Activated CD4-positive, alpha-beta T cell treated with anti-CD3 and anti-CD28 coated beads, Interleukin-2, Interleukin-4, amounts not matched to agents 100 ng/mL and 50 ng/mL, durations not matched to agents 16 hours and 8 hours (primary cell): Measurements from ENCODE around the gene NKPD1.

Experiments
- DNase-seq: peaks from one replicate; pipeline ENCODE4 v3.0.0-alpha.2; 2020; ENCODE audit warnings: low spot score

Gene NKPD1

GRCh38 chr19:45154064-45154827, 6.5 kb downstream of the NKPD1 start:
- DNase-seq = no peak

DNA sequence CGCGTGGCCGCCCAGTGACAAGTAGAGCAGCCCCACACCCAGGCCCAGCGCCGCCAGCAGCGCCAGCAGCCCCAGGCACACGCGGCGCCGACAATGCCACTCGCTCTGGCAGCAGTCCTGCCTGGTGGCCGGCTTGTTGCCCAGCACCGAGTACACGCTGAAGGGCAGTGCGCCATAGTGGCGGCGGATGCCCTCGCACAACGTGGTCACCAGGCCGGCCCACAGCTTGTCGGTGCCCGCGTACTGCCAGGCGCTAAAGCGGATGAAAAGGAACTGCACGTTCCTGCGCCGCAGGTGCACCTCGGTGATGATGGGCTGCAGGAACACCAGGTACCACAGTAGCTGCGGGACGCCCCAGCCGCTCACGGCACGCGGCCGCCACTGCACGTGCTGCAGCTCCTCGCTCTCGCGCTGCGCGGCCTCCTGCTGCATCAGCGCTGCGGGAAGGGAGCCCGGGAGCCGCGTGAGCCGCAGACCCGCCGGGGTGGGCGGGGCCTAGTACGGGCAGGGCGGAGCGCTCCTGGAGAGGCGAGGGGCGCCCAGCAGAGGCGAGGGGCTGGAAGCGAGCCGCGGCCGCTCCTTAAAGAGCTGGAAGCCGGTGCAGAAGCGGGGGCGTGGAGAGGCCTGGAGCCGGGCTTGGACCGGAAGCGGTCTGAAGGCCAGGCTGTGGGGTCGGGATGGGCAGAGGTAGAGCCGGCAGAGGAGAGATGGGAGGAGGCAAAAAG, 7.3 kb downstream of the NKPD1 start:
- DNase-seq = no peak

DNA sequence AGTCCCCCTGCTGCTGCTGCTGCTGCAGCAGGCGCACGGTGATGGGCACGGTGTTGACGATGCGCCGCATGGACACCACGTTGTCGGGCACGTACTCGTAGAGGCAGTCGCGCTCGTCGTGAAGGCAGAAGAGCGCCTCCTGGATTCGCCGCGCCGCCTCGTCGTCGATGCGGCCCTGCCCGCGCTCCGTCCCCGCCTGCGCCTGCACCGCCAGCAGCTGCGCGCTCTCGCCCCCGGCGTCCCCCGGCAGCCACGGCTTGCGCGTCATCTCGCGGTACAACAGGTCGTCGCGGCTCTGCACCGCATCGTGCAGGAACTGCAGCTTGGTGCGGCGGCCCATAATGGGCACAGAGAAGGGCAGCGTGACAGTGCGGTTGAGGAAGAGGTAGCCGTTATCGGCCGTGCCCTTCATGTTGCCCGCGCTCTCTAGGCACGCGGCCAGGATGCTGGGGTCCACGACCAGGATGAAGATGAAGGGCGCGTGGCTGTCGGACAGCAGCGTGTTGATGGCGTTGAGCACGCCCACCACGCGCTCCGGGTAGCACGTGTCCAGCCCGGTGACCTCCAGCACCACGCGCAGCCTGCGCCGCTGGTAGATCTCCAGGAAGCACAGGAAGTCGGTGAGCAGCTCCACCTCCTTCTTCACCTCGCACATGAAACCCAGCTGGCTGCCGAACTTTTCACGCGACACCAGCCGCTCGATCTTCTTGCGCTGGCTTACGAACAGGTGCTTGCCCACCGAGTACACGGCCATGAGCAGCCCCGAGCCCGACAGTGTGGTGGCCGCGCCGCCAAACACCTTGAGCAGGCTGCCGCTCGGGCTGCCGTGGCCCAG, 8.1 kb downstream of the NKPD1 start:
- DNase-seq = peak; percentile 39

GRCh38 chr19:45151821-45152503, 8.8 kb downstream of the NKPD1 start:
- no peak for DNase-seq

GRCh38 chr19:45151320-45151719, 9.5 kb downstream of the NKPD1 start:
- DNase-seq = no peak

DNA sequence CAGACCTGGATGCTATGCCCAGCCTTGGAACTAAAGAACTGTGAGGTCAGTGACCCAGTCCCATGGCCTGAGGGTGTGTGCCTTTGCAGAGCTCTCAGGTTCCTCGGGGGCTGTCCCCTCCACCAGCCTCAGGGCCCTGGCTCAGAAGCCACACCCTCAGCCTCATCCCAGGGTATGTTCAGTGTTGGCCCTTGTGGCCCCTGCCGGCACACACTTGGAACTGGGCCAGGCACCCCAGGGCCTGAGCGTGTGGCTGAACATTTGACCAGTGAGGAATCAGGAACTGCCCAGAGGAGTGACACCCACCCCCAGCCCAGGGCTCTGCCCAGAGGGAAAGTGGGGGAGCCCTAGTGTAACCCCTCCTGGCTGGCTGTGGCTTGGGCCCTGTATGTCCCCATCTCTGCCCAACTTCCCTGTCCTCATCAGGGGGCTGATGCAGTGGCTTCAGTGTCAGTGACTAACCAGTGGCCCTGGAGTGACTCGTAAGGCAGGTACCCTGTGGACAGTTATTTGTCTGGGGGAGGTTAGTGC, 10.0 kb downstream of the NKPD1 start:
- DNase-seq = no peak

DNA sequence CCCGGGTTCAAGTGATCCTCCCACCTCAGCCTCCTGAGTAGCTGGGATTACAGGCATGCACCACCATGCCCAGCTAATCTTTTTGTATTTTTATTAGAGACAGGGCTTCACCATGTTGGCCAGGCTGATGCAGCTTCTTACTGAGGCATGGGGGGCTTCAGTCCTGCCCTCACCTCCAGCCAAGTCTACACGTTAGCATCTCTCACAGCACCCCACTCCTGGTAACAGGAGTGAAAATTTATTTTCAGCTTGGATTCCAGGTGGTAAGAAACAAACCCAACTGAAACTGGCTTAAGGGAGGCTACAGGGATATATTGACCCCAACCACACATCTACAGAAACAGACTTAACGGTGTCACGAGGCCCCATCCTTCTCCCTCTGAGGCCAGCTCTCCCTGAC, 10.6 kb downstream of the NKPD1 start:
- no peak for DNase-seq

DNA sequence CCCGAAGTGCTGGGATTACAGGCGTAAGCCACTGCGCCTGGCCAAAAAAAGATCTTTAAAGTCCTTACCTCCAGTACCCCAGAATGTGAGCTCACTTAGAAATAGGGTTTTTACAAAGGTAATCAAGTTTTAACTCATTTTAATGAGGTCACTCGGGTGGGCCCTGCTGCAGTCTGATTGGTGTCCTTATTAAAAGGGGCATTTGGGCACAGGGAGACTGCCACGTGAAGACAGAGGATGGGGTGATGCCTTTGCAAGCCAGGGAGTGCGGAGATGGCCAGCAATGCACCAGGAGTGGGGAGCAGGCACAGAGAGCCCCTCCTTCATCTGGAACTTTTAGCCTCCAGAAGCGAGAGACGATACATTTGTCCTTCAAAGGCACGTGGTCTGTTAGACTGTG, 11.7 kb downstream of the NKPD1 start:
- DNase-seq = no peak

DNA sequence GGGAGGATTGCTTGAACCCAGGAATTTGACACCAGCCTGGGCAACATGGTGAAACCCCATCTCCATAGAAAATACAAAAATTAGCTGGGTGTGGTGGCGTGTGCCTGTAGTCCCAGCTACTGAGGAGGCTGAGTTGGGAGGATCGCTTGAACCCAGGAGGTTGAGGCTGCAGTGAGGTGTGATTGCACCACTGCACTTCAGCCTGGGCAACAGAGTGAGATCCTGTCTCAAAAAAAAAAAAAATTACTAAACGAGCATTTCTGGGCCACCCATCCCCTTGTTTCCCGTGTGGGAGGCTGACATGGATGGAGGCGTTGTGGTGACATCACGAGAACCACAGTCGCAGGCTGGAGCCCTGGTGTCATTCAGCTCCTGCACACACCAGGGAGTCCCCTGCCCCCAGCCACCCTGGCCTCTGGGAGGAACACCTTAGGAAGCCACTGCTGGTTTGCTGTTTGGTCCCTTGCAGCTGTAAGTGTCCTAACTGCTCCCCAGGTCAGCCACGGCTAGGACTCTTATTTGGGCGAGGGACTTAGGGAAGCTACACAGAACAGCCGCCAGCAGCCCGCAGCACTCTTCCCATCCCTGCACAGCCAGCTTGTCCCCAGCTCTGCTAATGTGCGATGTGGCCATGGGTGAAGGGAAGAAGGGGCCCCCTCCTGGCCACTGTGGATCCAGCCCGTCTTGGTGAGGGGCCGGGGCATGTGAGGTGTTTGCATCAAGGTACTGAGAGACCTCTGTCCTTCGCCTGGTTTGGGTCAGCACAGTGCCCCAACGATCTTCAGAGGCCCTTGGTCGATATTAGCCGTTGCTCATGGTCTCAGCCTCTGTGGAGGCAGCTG, 12.7 kb downstream of the NKPD1 start:
- no peak for DNase-seq

DNA sequence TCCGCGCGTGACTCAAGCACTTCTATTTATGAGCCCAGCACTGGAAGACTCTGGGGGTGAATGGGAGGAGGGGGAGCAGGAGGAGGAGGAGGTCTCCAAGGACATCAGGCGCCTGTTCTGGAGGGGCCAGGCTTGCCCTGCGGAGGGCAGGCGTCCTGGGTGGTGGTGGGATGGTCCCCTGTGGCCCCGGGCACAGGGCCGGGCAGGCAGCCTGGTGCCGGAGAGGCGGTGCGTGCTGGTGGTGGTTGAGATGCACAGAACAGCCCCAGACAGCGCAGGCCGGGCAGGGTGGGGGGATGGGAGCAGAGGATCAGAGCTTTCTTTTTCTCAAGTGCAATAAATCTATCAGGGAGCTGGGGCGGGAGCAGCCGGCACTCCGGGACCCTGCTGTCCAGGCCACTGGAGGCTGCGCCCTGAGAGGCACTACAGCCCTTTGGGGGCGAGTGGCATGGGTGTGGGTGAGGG, 14.0 kb downstream of the NKPD1 start:
- no peak for DNase-seq

GRCh38 chr19:45146251-45146650, 14.5 kb downstream of the NKPD1 start:
- DNase-seq = no peak

DNA sequence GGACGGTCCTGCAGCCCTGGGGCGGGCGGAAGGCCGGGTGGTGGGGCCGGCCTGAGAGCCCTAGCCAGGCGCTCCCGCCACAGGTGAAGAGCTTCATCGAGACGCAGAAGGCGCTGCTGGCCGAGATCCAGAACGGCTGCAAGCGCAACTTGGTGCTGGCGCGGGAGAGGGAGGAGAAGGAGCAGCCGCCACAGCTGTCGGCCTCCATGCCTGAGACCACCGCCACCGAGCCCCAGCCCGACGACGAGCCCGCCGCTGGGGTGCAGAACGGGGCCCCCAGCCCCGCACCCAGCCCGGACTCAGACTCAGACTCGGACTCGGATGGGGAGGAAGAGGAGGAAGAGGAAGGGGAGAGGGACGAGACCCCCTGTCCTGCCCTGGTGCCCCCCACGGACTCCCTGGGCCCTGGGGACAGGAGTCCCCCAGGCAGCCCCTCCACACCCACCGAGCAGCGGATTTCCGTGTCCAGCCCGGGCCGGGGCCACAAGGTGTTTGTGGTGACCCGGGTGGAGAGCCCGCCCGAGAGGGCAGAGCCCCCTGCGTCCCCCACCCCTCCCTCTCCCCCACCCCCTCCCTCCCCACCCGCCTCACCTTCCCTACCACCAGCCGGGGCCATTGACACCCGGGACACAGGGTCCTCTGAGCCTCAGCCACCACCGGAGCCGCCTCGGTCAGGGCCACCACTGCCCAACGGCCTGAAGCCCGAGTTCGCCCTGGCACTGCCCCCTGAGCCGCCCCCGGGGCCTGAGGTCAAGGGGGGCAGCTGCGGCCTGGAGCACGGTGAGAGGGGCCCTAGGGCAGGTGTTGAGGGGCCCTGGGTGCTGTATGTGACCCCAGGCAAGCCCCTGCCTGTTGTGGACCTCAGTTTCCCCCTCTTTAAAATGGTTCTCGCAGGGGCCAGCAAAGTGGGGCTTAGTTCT, 15.3 kb downstream of the NKPD1 start:
- DNase-seq = no peak

DNA sequence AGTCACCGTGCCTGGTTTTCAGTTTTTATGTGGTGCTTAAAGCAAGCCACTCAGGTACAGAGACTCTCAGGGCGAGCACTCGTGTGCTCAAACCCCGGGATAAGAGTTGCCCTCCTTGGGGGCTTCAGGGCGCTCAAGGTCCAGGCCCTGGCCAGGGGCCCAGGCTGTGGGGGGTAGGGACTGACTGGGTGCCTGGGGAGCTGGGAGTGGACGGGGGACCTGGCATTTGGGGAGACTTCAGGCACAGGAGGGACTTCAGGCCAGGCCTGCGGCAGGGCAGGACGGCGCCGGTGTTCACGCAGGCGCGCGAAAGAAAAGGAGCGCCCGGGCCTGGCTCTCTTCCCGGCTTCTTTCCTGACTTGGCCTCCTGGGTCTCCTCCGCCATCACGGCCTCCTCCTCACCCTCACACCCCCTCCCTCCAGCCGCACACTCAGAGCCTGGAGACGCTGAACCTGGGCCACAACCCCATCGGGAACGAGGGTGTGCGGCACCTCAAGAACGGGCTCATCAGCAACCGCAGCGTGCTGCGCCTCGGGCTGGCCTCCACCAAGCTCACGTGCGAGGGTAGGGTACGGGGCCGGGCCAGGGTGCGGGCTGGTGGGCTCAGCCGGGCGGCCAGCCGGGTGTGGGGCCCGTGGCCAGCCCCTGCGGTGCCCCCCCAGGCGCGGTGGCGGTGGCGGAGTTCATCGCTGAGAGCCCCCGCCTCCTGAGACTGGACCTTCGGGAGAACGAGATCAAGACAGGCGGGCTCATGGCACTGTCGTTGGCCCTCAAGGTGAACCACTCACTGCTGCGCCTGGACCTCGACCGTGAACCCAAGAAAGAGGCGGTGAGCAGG, 16.1 kb downstream of the NKPD1 start:
- DNase-seq = no peak

GRCh38 chr19:45142726-45143110, 18.1 kb downstream of the NKPD1 start:
- DNase-seq = no peak

GRCh38 chr19:45142016-45142725, 18.6 kb downstream of the NKPD1 start:
- no peak for DNase-seq

DNA sequence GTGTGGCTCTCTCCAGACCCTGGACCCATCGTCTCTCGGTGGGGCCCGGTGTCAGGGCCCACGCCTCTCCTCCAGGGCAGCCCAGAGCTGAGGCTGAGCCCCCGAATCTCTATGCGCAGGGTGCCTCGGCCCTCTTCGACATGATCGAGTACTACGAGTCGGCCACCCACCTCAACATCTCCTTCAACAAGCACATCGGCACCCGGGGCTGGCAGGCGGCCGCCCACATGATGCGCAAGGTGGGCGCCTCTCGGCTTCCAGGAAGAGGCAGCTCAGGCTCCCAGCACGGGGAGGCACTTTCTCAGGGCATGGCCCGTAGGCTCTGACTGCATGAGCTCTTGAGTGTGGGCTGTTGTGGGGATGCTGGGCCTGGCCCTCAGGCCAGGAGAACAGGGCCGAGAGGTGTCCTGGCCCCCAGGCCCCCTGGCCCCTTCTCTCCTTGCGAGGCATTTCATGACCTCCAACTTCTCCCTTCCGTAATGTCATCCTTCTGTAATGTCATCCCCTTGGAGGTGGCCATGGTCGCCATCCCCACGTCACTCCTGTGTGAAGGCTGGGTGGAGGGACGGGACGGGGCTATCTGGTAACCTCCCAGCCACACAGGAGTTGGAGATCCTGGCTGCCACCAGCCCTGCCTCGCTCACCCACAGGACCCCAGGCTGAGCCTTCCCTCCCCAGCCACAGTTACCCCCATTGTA, 19.4 kb downstream of the NKPD1 start:
- DNase-seq = no peak

DNA sequence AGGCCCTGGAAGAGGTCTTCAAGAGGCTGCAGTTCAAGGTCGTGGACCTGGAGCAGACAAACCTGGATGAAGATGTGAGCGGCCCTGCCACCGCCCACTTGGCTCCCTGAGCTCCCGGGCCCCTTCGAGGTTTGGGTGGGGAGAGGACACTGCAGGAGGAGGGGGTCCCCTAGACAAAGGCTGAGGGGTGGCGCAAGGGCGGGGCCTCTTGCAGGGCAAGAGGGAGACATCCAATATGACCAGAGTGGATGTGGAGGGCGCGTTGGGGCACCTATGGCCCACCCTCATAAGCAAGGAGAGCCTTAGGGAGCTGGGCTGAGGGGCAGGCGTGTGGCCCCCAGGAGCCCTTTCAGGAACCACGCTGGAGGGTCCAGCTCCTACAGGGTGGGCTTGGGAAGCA, 20.2 kb downstream of the NKPD1 start:
- no peak for DNase-seq

- DNase-seq = no peak
Measured at GRCh38 chr19:45140144-45140503, 20.7 kb downstream of the NKPD1 start.
